Natural killer cell (primary cell): ENCODE results near the gene URI1. TPM values are rescaled to one million over a fixed set of nuclear protein-coding genes. Genes with fewer than 3 reads are reported as not detected.

Source experiments
- ATAC-seq, 3 donors: fragments of 150-1000 bp in 2 of 3; fragments of 200-7000 bp in 1 of 3; cut with Tn5 transposase; 1 replicate in 1 of 3; 2 replicates in 2 of 3; pipeline ENCODE4 v1.10.0; 2021; ENCODE audit warnings: mild to moderate bottlenecking in 2 of 3, moderate library complexity in 2 of 3
- DNase-seq, 2 donors: peaks; one replicate each; pipeline versions ENCODE4 v3.0.0 to v3.0.0-alpha.2; 2013 to 2021; ENCODE audit warnings: mixed read lengths in 1 of 2
- H3K27ac ChIP-seq: one replicate; pipeline ENCODE4 v1.5.1; 2013; ENCODE audit warnings: mild to moderate bottlenecking, low read length
- H3K27me3 ChIP-seq: one replicate; pipeline ENCODE4 v1.6.1; 2013; ENCODE audit warnings: low read length; ENCODE audit not compliant: control insufficient read depth, insufficient read depth
- H3K36me3 ChIP-seq: one replicate; pipeline ENCODE4 v1.6.1; 2013; ENCODE audit warnings: low read length; ENCODE audit not compliant: control insufficient read depth, insufficient read depth
- H3K4me1 ChIP-seq: one replicate; pipeline ENCODE4 v1.6.1; 2013; ENCODE audit warnings: low read length; ENCODE audit not compliant: control insufficient read depth, insufficient read depth
- H3K4me3 ChIP-seq: one replicate; pipeline ENCODE4 v1.5.1; 2013; ENCODE audit warnings: low read length
- H3K9me3 ChIP-seq: one replicate; pipeline ENCODE4 v1.6.1; 2013; ENCODE audit warnings: low read length; ENCODE audit not compliant: control insufficient read depth, insufficient read depth
- H3K27ac Mint-ChIP-seq, 2 donors: one replicate each; pipeline ENCODE4 v1.8.0; 2022; ENCODE audit warnings: mild to moderate bottlenecking in 2 of 2, mixed read lengths in 2 of 2, moderate library complexity in 1 of 2
- H3K27me3 Mint-ChIP-seq, 2 donors: one replicate each; pipeline ENCODE4 v1.8.0; 2022; ENCODE audit warnings: low read depth in 2 of 2, mixed read lengths in 2 of 2
- H3K36me3 Mint-ChIP-seq: one replicate; pipeline ENCODE4 v1.8.0; 2022; ENCODE audit warnings: mixed read lengths
- H3K4me1 Mint-ChIP-seq, 2 donors: one replicate each; pipeline ENCODE4 v1.8.0; 2022; ENCODE audit warnings: mixed read lengths in 2 of 2
- H3K4me3 Mint-ChIP-seq: one replicate; pipeline ENCODE4 v1.8.0; 2022; ENCODE audit warnings: mild to moderate bottlenecking, moderate library complexity, mixed read lengths
- H3K9me3 Mint-ChIP-seq, 2 donors: one replicate each; pipeline ENCODE4 v1.8.0; 2022; ENCODE audit warnings: mixed read lengths in 2 of 2
- CTCF ChIP-seq: fragments of 200-600 bp; IDR thresholded peaks from one replicate; pipeline ENCODE4 v1.8.0; 2022; ENCODE audit warnings: antibody characterized with exemption
- WGBS: methylation state at CpG from one replicate; pipeline ENCODE4 v1.1.7; 2013; ENCODE audit warnings: missing lambda C conversion rate; ENCODE audit not compliant: insufficient coverage; 5-methylcytosine and 5-hydroxymethylcytosine counted together
- intact Hi-C: fragments of 100-400 bp; cut with micrococcal nuclease; formaldehyde crosslinking; loops from one replicate; pipeline ENCODE4 v1.14.2; 2022
- total RNA-seq, 4 donors: library from RNA; stranded (reverse); fragments of 120-200 nt in 1 of 4; gene quantifications; one replicate each; pipeline versions ENCODE4 v1.2.3 to v1.2.4, GENCODE V29; 2013 to 2022

Gene URI1
- total RNA-seq, 3 donors from 2014 or later (not counting 1 experiment from before 2014, with no cell fraction given): 66.8 to 72.8 (median 68.4) TPM

GRCh38 chr19:29956855-29957254, 14.8 kb downstream of the URI1 start:
- WGBS: 98% methylated on average over 5 of the region's 6 CpGs
- H3K27me3 Mint-ChIP-seq: no peaks in the 10 kb centered on the region
- H3K27ac Mint-ChIP-seq: no peak overlapping the region
- intact Hi-C loops: no loop called here
- H3K4me3 Mint-ChIP-seq: no peak overlapping the region
- no peaks in the 10 kb centered on the region for H3K9me3 Mint-ChIP-seq
- H3K4me1 Mint-ChIP-seq: peaks cover 41 to 60% of the 10 kb centered on the region in 2 donors
- Histone ChIP-seq H3K27ac (no peak overlapping the region), H3K9me3 (no peaks in the 10 kb centered on the region), H3K27me3 (no peaks in the 10 kb centered on the region), H3K4me3 (no peak overlapping the region), H3K4me1 (no peaks in the 10 kb centered on the region), H3K36me3 (no peaks in the 10 kb centered on the region)
- DNase-seq: no peak
- no peaks in the 10 kb centered on the region for H3K36me3 Mint-ChIP-seq
- TF ChIP-seq CTCF: no peak
- ATAC-seq: no peak

- no peaks in the 10 kb centered on the region for H3K27me3 ChIP-seq
- Mint-ChIP-seq H3K9me3 (no peaks in the 10 kb centered on the region), H3K27ac (no peak overlapping the region), H3K4me1 (peaks cover 57 to 69% of the 10 kb centered on the region in 2 donors), H3K4me3 (no peak overlapping the region), H3K36me3 (no peaks in the 10 kb centered on the region), H3K27me3 (no peaks in the 10 kb centered on the region)
- no peak for ATAC-seq
- 78% methylated on average over 1 of the region's 3 CpGs for WGBS
- TF ChIP-seq CTCF: no peak
- intact Hi-C loops: no loop called here
- no peaks in the 10 kb centered on the region for H3K36me3 ChIP-seq
- H3K4me1 ChIP-seq: peaks cover 4% of the 10 kb centered on the region
- no peak overlapping the region for H3K4me3 ChIP-seq
- H3K27ac ChIP-seq: no peak overlapping the region
- no peaks in the 10 kb centered on the region for H3K9me3 ChIP-seq
- no peak for DNase-seq
Measured at GRCh38 chr19:29961311-29961710, 19.3 kb downstream of the URI1 start.

GRCh38 chr19:29962793-29963192, 20.8 kb downstream of the URI1 start:
- TF ChIP-seq CTCF: no peak
- DNase-seq (no peak), ATAC-seq (no peak)
- Mint-ChIP-seq H3K36me3 (no peaks in the 10 kb centered on the region), H3K4me3 (no peak overlapping the region), H3K27ac (peak overlapping the region in 1 of 2 donors; percentile 60), H3K9me3 (no peaks in the 10 kb centered on the region), H3K27me3 (no peaks in the 10 kb centered on the region), H3K4me1 (peaks cover 72 to 78% of the 10 kb centered on the region in 2 donors)
- Histone ChIP-seq H3K4me1 (peaks cover 4% of the 10 kb centered on the region), H3K9me3 (no peaks in the 10 kb centered on the region), H3K27me3 (no peaks in the 10 kb centered on the region), H3K36me3 (no peaks in the 10 kb centered on the region), H3K4me3 (no peak overlapping the region), H3K27ac (no peak overlapping the region)
- intact Hi-C loops: no loop called here
- WGBS: 93% methylated on average over 2 of the region's 2 CpGs

- Mint-ChIP-seq H3K4me3 (no peak overlapping the region), H3K36me3 (no peaks in the 10 kb centered on the region), H3K9me3 (no peaks in the 10 kb centered on the region), H3K4me1 (peaks cover 74 to 80% of the 10 kb centered on the region in 2 donors), H3K27ac (peak overlapping the region in 1 of 2 donors; percentile 60), H3K27me3 (no peaks in the 10 kb centered on the region)
- ATAC-seq: no peak
- no peak overlapping the region for H3K4me3 ChIP-seq
- no peaks in the 10 kb centered on the region for H3K27me3 ChIP-seq
- H3K36me3 ChIP-seq: no peaks in the 10 kb centered on the region
- TF ChIP-seq CTCF: no peak
- no peaks in the 10 kb centered on the region for H3K9me3 ChIP-seq
- WGBS: 96% methylated on average over 4 of the region's 4 CpGs
- no peak overlapping the region for H3K27ac ChIP-seq
- intact Hi-C loops: no loop called here
- DNase-seq: no peak
- peaks cover 4% of the 10 kb centered on the region for H3K4me1 ChIP-seq
Measured at GRCh38 chr19:29963576-29963975, 21.5 kb downstream of the URI1 start.
